SK-N-SH (cell line): ENCODE results near the gene GRIA1. TPM values are rescaled to one million over a fixed set of nuclear protein-coding genes. Genes with fewer than 3 reads are reported as not detected.

Experiments
- CTCF ChIA-PET: fragments of 300-600, 350-600 bp; formaldehyde crosslinking; extraction: SDS; loops from one replicate; lab custom pipeline; 2021; lab: Yijun Ruan, JAX
- POLR2A ChIA-PET: fragments of 350-600 bp; sonication (Branson Sonifier 250); formaldehyde crosslinking; extraction: SDS; loops from one replicate; lab custom pipeline; 2020; ENCODE audit warnings: antibody characterized with exemption, inconsistent platforms; lab: Yijun Ruan, JAX
- DNase-seq: peaks from one replicate; pipeline ENCODE4 v3.0.0; 2012
- H2AFZ ChIP-seq: fragments of 200-600 bp; sonication (generic); 2 replicates; pipeline ENCODE4 v1.8.1; 2016; ENCODE audit warnings: antibody characterized with exemption, mild to moderate bottlenecking, low read depth
- H3F3A ChIP-seq: fragments of 200-600 bp; sonication (generic); replicated peaks from 2 replicates; pipeline ENCODE3; 2016; ENCODE audit warnings: antibody characterized with exemption, mild to moderate bottlenecking; ENCODE audit not compliant: insufficient read depth
- H3K27ac ChIP-seq, 2 experiments: fragments of 200-500 bp in 1 of 2; fragments of 200-600 bp in 1 of 2; sonication (Bioruptor generic) in 1 of 2; sonication (generic), shearing (Covaris generic) in 1 of 2; 2 replicates each; pipeline versions ENCODE4 v1.5.1 to v1.6.1; 2014 to 2016; ENCODE audit warnings: low read depth in 2 of 2, inconsistent platforms in 1 of 2, low read length in 1 of 2, mild to moderate bottlenecking in 1 of 2, mixed read lengths in 1 of 2
- H3K27me3 ChIP-seq: fragments of 200-600 bp; sonication (generic), shearing (Covaris generic); 2 replicates; pipeline ENCODE4 v1.6.1; 2016; ENCODE audit warnings: mixed run types; ENCODE audit not compliant: insufficient read depth
- H3K36me3 ChIP-seq, 2 experiments: fragments of 200-500 bp in 1 of 2; fragments of 200-600 bp in 1 of 2; sonication (Bioruptor generic) in 1 of 2; sonication (generic) in 1 of 2; replicated peaks in 1 of 2; 2 replicates each; pipeline versions ENCODE3 to v1.5.1; 2014 to 2016; ENCODE audit warnings: low read length in 1 of 2, mild to moderate bottlenecking in 1 of 2; ENCODE audit not compliant: insufficient read depth in 2 of 2, control insufficient read depth in 1 of 2
- H3K4me1 ChIP-seq, 2 experiments: fragments of 200-500 bp in 1 of 2; fragments of 200-600 bp in 1 of 2; sonication (Bioruptor generic) in 1 of 2; sonication (generic), shearing (Covaris generic) in 1 of 2; 2 replicates each; pipeline versions ENCODE4 v1.5.1 to v1.6.1; 2014 to 2016; ENCODE audit warnings: low read depth in 1 of 2, low read length in 1 of 2, mixed run types in 1 of 2; ENCODE audit not compliant: insufficient read depth in 2 of 2, control insufficient read depth in 1 of 2
- H3K4me2 ChIP-seq: fragments of 200-600 bp; sonication (generic), shearing (Covaris generic); 2 replicates; pipeline ENCODE4 v1.6.1; 2017; ENCODE audit warnings: mixed run types
- H3K4me3 ChIP-seq, 2 experiments: fragments of 200-500 bp in 1 of 2; fragments of 200-600 bp in 1 of 2; sonication (Bioruptor generic) in 1 of 2; sonication (generic), shearing (Covaris generic) in 1 of 2; 2 replicates each; pipeline versions ENCODE4 v1.5.1 to v1.8.1; 2014 to 2016; ENCODE audit warnings: low read depth in 2 of 2, inconsistent platforms in 1 of 2, low read length in 1 of 2, mild to moderate bottlenecking in 1 of 2, mixed read lengths in 1 of 2, moderate library complexity in 1 of 2
- H3K79me2 ChIP-seq: fragments of 200-600 bp; sonication (generic); 2 replicates; pipeline ENCODE4 v1.8.1; 2017; ENCODE audit warnings: mild to moderate bottlenecking; ENCODE audit not compliant: insufficient read depth
- H3K9ac ChIP-seq: fragments of 200-600 bp; sonication (generic); 2 replicates; pipeline ENCODE4 v1.6.1; 2017; ENCODE audit warnings: mixed run types
- H3K9me2 ChIP-seq: fragments of 200-600 bp; sonication (generic); 2 replicates; pipeline ENCODE4 v1.6.1; 2017; ENCODE audit warnings: mixed run types
- H3K9me3 ChIP-seq: fragments of 200-600 bp; sonication (generic); 2 replicates; pipeline ENCODE4 v1.6.1; 2017; ENCODE audit warnings: mixed run types, mild to moderate bottlenecking, moderate library complexity
- H4K20me1 ChIP-seq: fragments of 200-600 bp; sonication (generic); 2 replicates; pipeline ENCODE4 v1.6.1; 2017; ENCODE audit warnings: mild to moderate bottlenecking, mixed run types; ENCODE audit not compliant: insufficient read depth
- ELF1 ChIP-seq: IDR thresholded peaks from 2 replicates; pipeline ENCODE4 v1.4.0; 2012
- GATA2 ChIP-seq: sonication (generic); formaldehyde crosslinking; IDR thresholded peaks from 2 replicates; pipeline ENCODE4 v1.5.0; 2020; ENCODE audit warnings: mild to moderate bottlenecking, missing genetic modification reagents
- IRF3 ChIP-seq: fragments of 150-350 bp; IDR thresholded peaks from 2 replicates; pipeline ENCODE4 v1.6.1; 2016; ENCODE audit warnings: mild to moderate bottlenecking, low read depth, low read length
- JUND ChIP-seq: IDR thresholded peaks from 2 replicates; pipeline ENCODE4 v1.4.0; 2012
- MXI1 ChIP-seq: IDR thresholded peaks from 2 replicates; pipeline ENCODE4 v1.6.1; 2012; ENCODE audit warnings: mild to moderate bottlenecking, low read depth, low read length, improper control_type of control experiment
- NFIC ChIP-seq: IDR thresholded peaks from 2 replicates; pipeline ENCODE4 v1.4.0; 2012; ENCODE audit warnings: borderline replicate concordance
- PBX3 ChIP-seq: IDR thresholded peaks from 2 replicates; pipeline ENCODE4; 2012
- POLR2AphosphoS5 ChIP-seq: IDR thresholded peaks from 2 replicates; pipeline ENCODE4 v1.6.1; 2012; ENCODE audit warnings: low read depth, low read length
- RAD21 ChIP-seq: IDR thresholded peaks from 2 replicates; pipeline ENCODE4 v1.6.1; 2012; ENCODE audit warnings: mild to moderate bottlenecking, low read length
- REST ChIP-seq: IDR thresholded peaks from 2 replicates; pipeline ENCODE4 v1.6.1; 2012; ENCODE audit warnings: mild to moderate bottlenecking, low read depth, low read length, moderate library complexity
- SIN3A ChIP-seq: IDR thresholded peaks from 2 replicates; pipeline ENCODE4 v1.6.1; 2012; ENCODE audit warnings: low read depth, mild to moderate bottlenecking, low read length, moderate library complexity, borderline replicate concordance
- TAF1 ChIP-seq: IDR thresholded peaks from 2 replicates; pipeline ENCODE4 v1.6.1; 2012; ENCODE audit warnings: low read depth, mild to moderate bottlenecking, low read length, moderate library complexity, borderline replicate concordance
- TEAD4 ChIP-seq: IDR thresholded peaks from 2 replicates; pipeline ENCODE4 v1.4.0; 2012; ENCODE audit warnings: mild to moderate bottlenecking, borderline replicate concordance; ENCODE audit not compliant: insufficient read depth
- polyA plus RNA-seq, 3 experiments: library from polyadenylated mRNA; depleted of rRNA; stranded (reverse); fragments of >200 nt; gene quantifications; 2 replicates each; pipeline ENCODE4 v1.2.3, GENCODE V29; 2012

GRIA1 gene
- polyA plus RNA-seq, 1 of the 3 experiments (the other 2 are of a cell fraction) = 0.35 TPM

GRCh38 chr5:153605386-153605785 is 114.9 kb downstream of the GRIA1 start (continued):
- TF ChIP-seq REST = no peak

- ChIA-PET POLR2A (no interaction called here), CTCF (no interaction called here)
- H2AFZ ChIP-seq = no peak overlapping the region
- H3K79me2 ChIP-seq = no peaks in the 10 kb centered on the region
- no peak overlapping the region for H3K9ac ChIP-seq
- no peaks in the 10 kb centered on the region for H3K9me3 ChIP-seq
- H3K4me3 ChIP-seq = no peak overlapping the region
- no peak for DNase-seq
- H3K36me3 ChIP-seq = no peaks in the 10 kb centered on the region
- H3K9me2 ChIP-seq = no peaks in the 10 kb centered on the region
- no peak overlapping the region for H3K4me2 ChIP-seq
- no peak for TF ChIP-seq JUND
- TF ChIP-seq MXI1 = no peak
- TF ChIP-seq GATA2 = no peak
- TF ChIP-seq TAF1 = no peak
- TF ChIP-seq SIN3A = no peak
- TF ChIP-seq POLR2AphosphoS5 = no peak
- no peak for TF ChIP-seq IRF3
- TF ChIP-seq ELF1 = no peak
- no peak for TF ChIP-seq REST
- no peak for TF ChIP-seq TEAD4
- TF ChIP-seq PBX3 = no peak
- no peak for TF ChIP-seq NFIC
- TF ChIP-seq RAD21 = no peak
- H3K4me1 ChIP-seq = peaks cover 0 to 6% of the 10 kb centered on the region in 2 experiments; a peak in 3 of 4 replicates
- H3K27ac ChIP-seq = no peak overlapping the region
- no peaks in the 10 kb centered on the region for H4K20me1 ChIP-seq
- no peaks in the 10 kb centered on the region for H3F3A ChIP-seq
- no peaks in the 10 kb centered on the region for H3K27me3 ChIP-seq
Measured at GRCh38 chr5:153610009-153610408, 119.5 kb downstream of the GRIA1 start.
